ENCODE measurements around the gene TLK1.
"Not testable (repeated sequence)": the region's sequence is repeated elsewhere in the genome, so short reads cannot be mapped to it uniquely, and the experiment has no call there.

The TLK1 gene

DNA sequence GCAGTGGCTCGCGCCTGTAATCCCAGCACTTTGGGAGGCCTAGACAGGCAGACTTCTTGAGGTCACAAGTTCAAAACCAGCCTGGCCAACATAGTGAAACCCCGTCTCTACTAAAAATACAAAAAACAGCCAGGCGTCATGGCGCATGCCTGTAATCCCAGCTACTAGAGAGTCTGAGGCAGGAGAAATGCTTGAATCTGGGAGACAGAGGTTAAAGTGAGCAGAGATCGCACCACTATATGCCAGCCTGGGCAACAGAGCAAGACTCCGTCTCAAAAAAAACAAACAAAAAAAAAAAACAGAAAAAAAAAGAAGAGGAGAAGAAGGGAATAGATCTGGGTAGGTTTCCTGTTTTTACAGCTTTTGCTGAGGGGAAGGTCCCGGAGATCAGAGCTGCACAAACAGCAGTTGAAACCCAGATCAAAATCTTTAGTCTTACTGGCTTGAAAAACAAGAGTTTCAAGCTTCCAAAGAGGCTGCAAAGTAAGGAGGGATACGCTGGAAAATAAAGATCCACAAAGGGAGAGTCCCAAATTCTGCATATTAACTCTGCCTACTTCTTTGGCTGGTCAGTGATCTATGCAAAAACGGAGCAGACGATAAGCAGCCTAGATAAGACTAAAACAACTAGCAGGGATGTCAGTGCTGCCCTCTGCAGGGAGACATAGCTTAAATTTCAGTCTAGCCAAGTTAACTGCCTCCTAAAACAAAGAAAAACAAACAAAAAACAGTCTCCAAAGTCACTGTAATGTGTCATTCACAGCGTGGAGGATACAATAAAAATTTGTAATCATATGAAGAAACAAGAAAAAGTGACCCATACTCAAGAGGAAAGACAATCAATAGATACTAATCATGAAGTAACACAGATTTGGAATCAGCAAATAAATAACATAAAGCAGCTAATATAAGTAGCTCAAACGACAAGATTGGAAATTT, 74.1 kb downstream of the TLK1 start:
- TF ChIP-seq, protein P1, sequence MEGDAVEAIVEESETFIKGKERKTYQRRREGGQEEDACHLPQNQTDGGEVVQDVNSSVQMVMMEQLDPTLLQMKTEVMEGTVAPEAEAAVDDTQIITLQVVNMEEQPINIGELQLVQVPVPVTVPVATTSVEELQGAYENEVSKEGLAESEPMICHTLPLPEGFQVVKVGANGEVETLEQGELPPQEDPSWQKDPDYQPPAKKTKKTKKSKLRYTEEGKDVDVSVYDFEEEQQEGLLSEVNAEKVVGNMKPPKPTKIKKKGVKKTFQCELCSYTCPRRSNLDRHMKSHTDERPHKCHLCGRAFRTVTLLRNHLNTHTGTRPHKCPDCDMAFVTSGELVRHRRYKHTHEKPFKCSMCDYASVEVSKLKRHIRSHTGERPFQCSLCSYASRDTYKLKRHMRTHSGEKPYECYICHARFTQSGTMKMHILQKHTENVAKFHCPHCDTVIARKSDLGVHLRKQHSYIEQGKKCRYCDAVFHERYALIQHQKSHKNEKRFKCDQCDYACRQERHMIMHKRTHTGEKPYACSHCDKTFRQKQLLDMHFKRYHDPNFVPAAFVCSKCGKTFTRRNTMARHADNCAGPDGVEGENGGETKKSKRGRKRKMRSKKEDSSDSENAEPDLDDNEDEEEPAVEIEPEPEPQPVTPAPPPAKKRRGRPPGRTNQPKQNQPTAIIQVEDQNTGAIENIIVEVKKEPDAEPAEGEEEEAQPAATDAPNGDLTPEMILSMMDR (IDR thresholded peaks at IDR 0.05; ENCODE audit: low read depth, low read length, missing control alignments) = peak; percentile 61
- DNase-seq (ENCODE audit: low read depth) = peak; percentile 22
- no peak overlapping the region for H3K4me3 ChIP-seq (ENCODE audit: low read depth, low read length)

DNA sequence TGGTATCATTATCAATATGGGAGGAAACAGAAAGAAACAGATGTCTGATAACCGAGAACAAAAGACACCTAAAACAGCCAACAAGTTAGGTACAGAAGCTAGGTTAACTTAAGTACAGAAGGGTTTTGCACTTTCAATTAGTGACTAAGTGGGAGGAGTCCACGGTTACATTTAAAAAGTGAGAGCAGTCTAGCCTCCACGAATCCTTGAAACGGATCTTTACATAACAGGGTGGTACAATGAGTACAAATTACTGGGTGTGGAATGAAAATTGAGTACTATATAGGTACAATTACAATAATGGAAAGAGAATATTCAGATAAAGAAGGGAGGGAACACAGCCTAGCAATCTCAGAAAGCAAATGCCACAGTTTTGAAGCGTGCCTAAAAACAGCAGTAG, 76.6 kb downstream of the TLK1 start:
- TF ChIP-seq, protein P1 (IDR thresholded peaks at IDR 0.05; ENCODE audit: low read depth, low read length, missing control alignments) = no peak
- H3K4me3 ChIP-seq (ENCODE audit: low read depth, low read length) = no peak overlapping the region
- DNase-seq (ENCODE audit: low read depth) = no peak

DNA sequence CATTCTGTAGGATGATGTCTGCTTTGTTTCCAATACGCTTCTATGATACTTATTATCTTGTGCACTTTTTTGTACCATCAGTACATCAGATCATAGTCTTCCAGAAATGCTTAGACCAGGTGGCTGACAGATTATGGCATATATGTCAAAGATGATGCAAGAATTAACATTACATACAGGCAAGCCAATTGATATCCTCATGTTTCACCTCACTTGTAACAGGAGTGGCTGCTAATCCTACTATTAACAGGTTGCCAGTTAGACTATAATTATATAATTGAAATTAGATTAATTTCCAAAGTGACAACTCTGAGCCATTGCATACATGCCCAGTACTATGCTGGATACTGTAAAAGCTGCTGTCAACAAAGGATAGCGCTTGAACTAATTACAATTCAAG, 77.2 kb downstream of the TLK1 start:
- DNase-seq (ENCODE audit: low read depth) = no peak
- H3K4me3 ChIP-seq (ENCODE audit: low read depth, low read length) = no peak overlapping the region
- TF ChIP-seq, protein P1 (IDR thresholded peaks at IDR 0.05; ENCODE audit: low read depth, low read length, missing control alignments) = no peak

DNA sequence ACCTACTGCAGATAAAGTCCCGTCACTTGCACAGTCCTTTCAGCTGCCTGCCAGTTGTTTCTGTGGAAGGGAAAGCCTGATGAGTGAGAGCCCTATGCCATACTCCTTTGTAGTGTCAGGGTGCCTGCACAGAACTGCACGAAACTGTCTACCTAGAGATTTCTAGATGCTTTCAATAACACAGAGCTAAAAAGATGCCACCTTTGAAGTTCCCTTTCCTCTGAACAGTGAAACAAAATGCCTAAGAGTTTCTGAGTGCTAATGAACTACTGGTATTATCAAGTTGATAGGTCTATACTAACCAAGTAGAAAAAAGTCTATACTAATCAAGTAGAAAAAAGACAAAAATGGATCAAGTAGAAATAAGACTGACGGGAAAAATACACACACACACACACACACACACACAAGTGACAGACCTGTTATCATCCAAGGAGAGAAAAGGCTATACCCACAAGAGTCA, 79.0 kb downstream of the TLK1 start:
- TF ChIP-seq, protein P1 (IDR thresholded peaks at IDR 0.05; ENCODE audit: low read depth, low read length, missing control alignments) = no peak
- no peak for DNase-seq (ENCODE audit: low read depth)
- no peak overlapping the region for H3K4me3 ChIP-seq (ENCODE audit: low read depth, low read length)

DNA sequence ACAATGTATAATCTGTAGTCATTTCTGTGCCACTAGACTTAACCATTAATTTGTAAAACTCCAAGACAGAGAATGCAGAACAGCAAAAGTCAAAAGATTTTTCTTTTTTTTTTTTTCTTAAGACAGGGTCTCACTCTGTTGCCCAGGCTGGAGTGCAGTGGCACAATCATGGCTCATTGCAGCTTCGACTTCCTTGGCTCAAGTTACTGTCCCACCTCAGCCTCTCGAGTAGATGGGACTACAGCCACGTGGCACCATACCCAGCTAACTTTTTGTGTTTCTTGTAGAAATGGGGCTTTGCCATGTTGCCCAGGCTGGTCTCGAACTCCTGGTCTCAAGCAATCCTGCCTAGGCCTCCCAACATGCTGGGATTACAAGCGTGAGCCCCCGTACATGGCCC, 80.1 kb downstream of the TLK1 start:
- TF ChIP-seq, protein P1 (IDR thresholded peaks at IDR 0.05; ENCODE audit: low read depth, low read length, missing control alignments) = no peak
- H3K4me3 ChIP-seq (ENCODE audit: low read depth, low read length) = no peak overlapping the region
- DNase-seq (ENCODE audit: low read depth) = no peak

DNA sequence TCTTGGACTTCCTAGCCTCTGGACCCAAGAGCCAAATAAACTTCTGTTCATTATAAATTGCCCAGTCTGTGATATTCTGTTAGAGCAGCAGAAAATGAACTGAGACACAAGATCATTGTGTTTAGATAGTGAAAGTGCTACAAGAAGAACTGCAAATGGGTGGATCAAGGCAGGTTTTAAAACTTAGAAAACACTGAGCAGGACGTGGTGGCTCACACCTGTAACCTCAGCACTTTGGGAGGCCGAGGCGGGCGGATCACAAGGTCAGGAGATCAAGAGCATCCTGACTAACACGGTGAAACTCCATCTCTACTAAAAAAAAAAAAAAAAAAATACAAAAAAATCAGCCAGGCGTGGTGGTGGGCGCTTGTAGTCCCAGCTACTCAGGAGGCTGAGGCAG, 84.3 kb downstream of the TLK1 start:
- DNase-seq (ENCODE audit: low read depth) = not testable (repeated sequence)

DNA sequence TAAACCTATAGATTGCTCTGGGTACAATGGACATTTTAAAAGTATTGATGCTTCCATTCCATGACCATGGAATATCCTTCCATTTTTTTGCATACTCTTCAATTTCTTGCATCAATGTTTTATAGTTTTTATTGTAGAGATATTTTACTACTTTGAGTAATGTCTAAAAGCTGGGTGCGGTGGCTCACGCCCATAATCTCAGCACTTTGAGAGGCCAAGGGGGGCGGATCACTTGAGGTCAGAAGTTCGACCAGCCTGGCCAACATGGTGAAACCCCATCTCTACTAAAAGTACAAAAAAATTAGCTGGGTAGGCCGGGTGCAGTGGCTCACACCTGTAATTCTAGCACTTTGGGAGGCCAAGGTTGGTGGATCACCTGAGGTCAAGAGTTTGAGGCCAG, 88.5 kb downstream of the TLK1 start:
- DNase-seq (ENCODE audit: low read depth) = no peak
- no peak overlapping the region for H3K4me3 ChIP-seq (ENCODE audit: low read depth, low read length)
- TF ChIP-seq, protein P1 (IDR thresholded peaks at IDR 0.05; ENCODE audit: low read depth, low read length, missing control alignments) = no peak

More for the DNA sequence above, 84.3 kb downstream of the TLK1 start:
- H3K4me3 ChIP-seq (ENCODE audit: low read depth, low read length) = not testable (repeated sequence)
